ENCODE results near the gene SDK1.

GRCh38 chr7:3312583-3312982 is 11.5 kb downstream of the SDK1 start:
- TF ChIP-seq CTCF (IDR thresholded peaks at IDR 0.05; ENCODE audit: low read depth, low read length, poor library complexity, severe bottlenecking) (no peak), EZH2phosphoT487 (IDR thresholded peaks at IDR 0.05; ENCODE audit: borderline replicate concordance, low read length) (no peak)

All from DOHH2 (cell line).